H9 (cell line): ENCODE results near the gene ADAMTS16. TPM values are rescaled to one million over a fixed set of nuclear protein-coding genes. Genes with fewer than 3 reads are reported as not detected.

ENCODE experiments used
- DNase-seq: peaks from one replicate; pipeline ENCODE4 v3.0.0-alpha.2; 2017
- H2AFZ ChIP-seq: one replicate; pipeline ENCODE4 v1.6.1; 2013; ENCODE audit warnings: mild to moderate bottlenecking, low read length, control low read depth, moderate library complexity
- H2AK5ac ChIP-seq: 2 replicates; pipeline ENCODE4 v1.6.1; 2013; ENCODE audit warnings: low read length, control low read depth, mixed read lengths; ENCODE audit not compliant: insufficient read length
- H2BK120ac ChIP-seq: one replicate; pipeline ENCODE4 v1.6.1; 2013; ENCODE audit warnings: low read depth, mild to moderate bottlenecking, low read length, control low read depth, inconsistent platforms; ENCODE audit not compliant: poor library complexity, severe bottlenecking
- H2BK12ac ChIP-seq: 2 replicates; pipeline ENCODE4 v1.6.1; 2013; ENCODE audit warnings: low read length, control low read depth, mixed read lengths, low read depth; ENCODE audit not compliant: insufficient read length
- H2BK15ac ChIP-seq: 2 replicates; pipeline ENCODE4 v1.6.1; 2013; ENCODE audit warnings: low read depth, low read length, control low read depth
- H2BK20ac ChIP-seq: one replicate; pipeline ENCODE4 v1.6.1; 2013; ENCODE audit warnings: low read depth, mild to moderate bottlenecking, low read length, control low read depth, inconsistent platforms; ENCODE audit not compliant: poor library complexity, severe bottlenecking
- H2BK5ac ChIP-seq: 2 replicates; pipeline ENCODE4 v1.6.1; 2013; ENCODE audit warnings: low read length, control low read depth, mixed read lengths; ENCODE audit not compliant: insufficient read length
- H3K14ac ChIP-seq: 2 replicates; pipeline ENCODE4 v1.6.1; 2013; ENCODE audit warnings: low read length, control low read depth; ENCODE audit not compliant: insufficient read depth
- H3K18ac ChIP-seq: 2 replicates; pipeline ENCODE4 v1.6.1; 2013; ENCODE audit warnings: low read depth, mild to moderate bottlenecking, mixed read lengths, low read length, control low read depth; ENCODE audit not compliant: insufficient read length
- H3K23ac ChIP-seq: 2 replicates; pipeline ENCODE4 v1.6.1; 2013; ENCODE audit warnings: low read length, control low read depth, mixed read lengths, low read depth; ENCODE audit not compliant: insufficient read length
- H3K23me2 ChIP-seq: 2 replicates; pipeline ENCODE4 v1.6.1; 2013; ENCODE audit warnings: low read depth, mild to moderate bottlenecking, mixed read lengths, low read length, control low read depth; ENCODE audit not compliant: insufficient read length, poor library complexity, severe bottlenecking
- H3K27ac ChIP-seq: 2 replicates; pipeline ENCODE4 v1.5.1; 2013; ENCODE audit warnings: low read length, control low read depth, mixed read lengths, low read depth; ENCODE audit not compliant: insufficient read length
- H3K27me3 ChIP-seq: 2 replicates; pipeline ENCODE4 v1.6.1; 2013; ENCODE audit warnings: low read length, control low read depth, inconsistent platforms; ENCODE audit not compliant: insufficient read depth
- H3K4ac ChIP-seq: 2 replicates; pipeline ENCODE4 v1.6.1; 2013; ENCODE audit warnings: low read depth, mild to moderate bottlenecking, control low read depth, inconsistent platforms, low read length, moderate library complexity
- H3K4me1 ChIP-seq: 2 replicates; pipeline ENCODE4 v1.6.1; 2013; ENCODE audit warnings: low read length, control low read depth, inconsistent platforms; ENCODE audit not compliant: insufficient read depth
- H3K4me2 ChIP-seq: 2 replicates; pipeline ENCODE4 v1.6.1; 2013; ENCODE audit warnings: low read length, control low read depth, mixed read lengths; ENCODE audit not compliant: insufficient read length, insufficient read depth
- H3K56ac ChIP-seq: 2 replicates; pipeline ENCODE4 v1.6.1; 2013; ENCODE audit warnings: low read depth, mild to moderate bottlenecking, mixed read lengths, low read length, control low read depth; ENCODE audit not compliant: insufficient read length
- H3K79me1 ChIP-seq: 2 replicates; pipeline ENCODE4 v1.6.1; 2013; ENCODE audit warnings: low read depth, mild to moderate bottlenecking, moderate library complexity, low read length, control low read depth, inconsistent platforms; ENCODE audit not compliant: insufficient read depth, poor library complexity, severe bottlenecking
- H3K79me2 ChIP-seq: 2 replicates; pipeline ENCODE4 v1.6.1; 2013; ENCODE audit warnings: low read length, control low read depth, inconsistent platforms; ENCODE audit not compliant: insufficient read depth
- H3K9ac ChIP-seq: 2 replicates; pipeline ENCODE4 v1.6.1; 2013; ENCODE audit warnings: low read length, control low read depth, mixed read lengths; ENCODE audit not compliant: insufficient read length; ENCODE audit errors: extremely low read depth
- H3K9me3 ChIP-seq: one replicate; pipeline ENCODE4 v1.6.1; 2013; ENCODE audit warnings: low read depth, low read length, inconsistent platforms; ENCODE audit not compliant: control insufficient read depth
- H3T11ph ChIP-seq: one replicate; pipeline ENCODE4 v1.6.1; 2013; ENCODE audit warnings: mild to moderate bottlenecking, low read length, control low read depth, inconsistent platforms
- H4K20me1 ChIP-seq: one replicate; pipeline ENCODE4 v1.6.1; 2013; ENCODE audit not compliant: control insufficient read depth, insufficient read length, insufficient read depth
- H4K5ac ChIP-seq: 2 replicates; pipeline ENCODE4 v1.6.1; 2013; ENCODE audit warnings: low read depth, mild to moderate bottlenecking, mixed read lengths, low read length, control low read depth; ENCODE audit not compliant: insufficient read length
- H4K8ac ChIP-seq: replicated peaks from 2 replicates; pipeline ENCODE4 v1.6.1; 2013; ENCODE audit warnings: low read length, control low read depth, mixed read lengths, low read depth; ENCODE audit not compliant: insufficient read length
- H4K91ac ChIP-seq: 2 replicates; pipeline ENCODE4 v1.6.1; 2013; ENCODE audit warnings: low read depth, mild to moderate bottlenecking, moderate library complexity, mixed read lengths, low read length, control low read depth; ENCODE audit not compliant: insufficient read length
- H3K27ac Mint-ChIP-seq, 3 experiments: 2 replicates in 2 of 3; 3 replicates in 1 of 3; pipeline ENCODE4 v1.8.0; 2020 to 2021; ENCODE audit warnings: mixed read lengths in 3 of 3, mild to moderate bottlenecking in 1 of 3, moderate library complexity in 1 of 3
- H3K27me3 Mint-ChIP-seq: 2 replicates; pipeline ENCODE4 v1.8.0; 2021; ENCODE audit warnings: low read depth, mild to moderate bottlenecking, moderate library complexity, mixed read lengths
- H3K36me3 Mint-ChIP-seq, 3 experiments: 2 replicates in 2 of 3; 3 replicates in 1 of 3; pipeline ENCODE4 v1.8.0; 2020 to 2021; ENCODE audit warnings: low read depth in 3 of 3, mixed read lengths in 3 of 3; ENCODE audit not compliant: insufficient read depth in 1 of 3
- H3K4me1 Mint-ChIP-seq, 2 experiments: 2 replicates each; pipeline ENCODE4 v1.8.0; 2020; ENCODE audit warnings: mixed read lengths in 2 of 2
- H3K4me3 Mint-ChIP-seq, 2 experiments: 2 replicates in 1 of 2; 3 replicates in 1 of 2; pipeline ENCODE4 v1.8.0; 2020 to 2021; ENCODE audit warnings: mild to moderate bottlenecking in 2 of 2, mixed read lengths in 2 of 2, moderate library complexity in 1 of 2
- H3K9me3 Mint-ChIP-seq, 2 experiments: 2 replicates in 1 of 2; 3 replicates in 1 of 2; pipeline ENCODE4 v1.8.0; 2020; ENCODE audit warnings: mild to moderate bottlenecking in 2 of 2, mixed read lengths in 2 of 2, moderate library complexity in 1 of 2
- WGBS: extraction: QIAGEN DNeasy Blood & Tissue Kit; methylation state at CpG from one replicate; pipeline ENCODE4 v1.1.7; 2013; ENCODE audit warnings: missing lambda C conversion rate, low lambda C conversion rate, mixed read lengths; ENCODE audit not compliant: insufficient read length; ENCODE audit errors: extremely low coverage; 5-methylcytosine and 5-hydroxymethylcytosine counted together
- total RNA-seq: library from RNA; stranded (reverse); gene quantifications from 2 replicates; pipeline ENCODE4 v1.2.1, GENCODE V29; 2021
- TF ChIP-seq, protein P1 (sequence below): fragments of 200-600 bp; sonication (generic); conservative IDR thresholded peaks from 3 replicates; pipeline ENCODE4 v1.8.0; 2021; ENCODE audit warnings: antibody characterized with exemption, mild to moderate bottlenecking

Gene ADAMTS16
- total RNA-seq, 1 experiment from 2014 or later: 4.5 TPM

DNA sequence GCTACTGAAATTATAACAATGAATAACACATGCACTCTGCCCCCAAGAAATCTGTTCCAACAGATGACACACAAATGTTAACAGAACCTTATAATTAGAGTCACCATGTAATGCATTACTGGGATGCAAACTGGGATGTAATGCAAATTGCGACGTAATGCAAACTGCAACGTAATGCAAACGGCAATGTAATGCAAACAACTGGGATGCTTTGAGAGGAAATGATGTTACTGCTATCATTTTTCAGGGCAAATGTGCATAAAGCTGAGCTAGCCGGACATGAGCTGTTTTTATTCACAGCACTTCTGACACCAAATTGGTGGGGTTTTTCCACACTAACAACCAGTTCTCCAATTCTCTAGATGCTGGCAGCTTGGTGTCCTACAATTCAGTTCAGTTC is 117.2 kb downstream of the ADAMTS16 start:
- no peak overlapping the region for H2BK15ac ChIP-seq
- no peak overlapping the region for H2BK20ac ChIP-seq
- H3K4me1 ChIP-seq: no peaks in the 10 kb centered on the region
- no peak overlapping the region for H3K23ac ChIP-seq
- no peak overlapping the region for H4K5ac ChIP-seq
- H3K79me1 ChIP-seq: no peaks in the 10 kb centered on the region
- no peak overlapping the region for H4K8ac ChIP-seq
- no peak overlapping the region for H3K9ac ChIP-seq
- no peak overlapping the region for H3K4ac ChIP-seq
- no peak overlapping the region for H2BK120ac ChIP-seq
- H3K14ac ChIP-seq: no peak overlapping the region
- H3K79me2 ChIP-seq: no peaks in the 10 kb centered on the region
- peaks cover 16 to 31% of the 10 kb centered on the region in 2 experiments for H3K4me1 Mint-ChIP-seq
- DNase-seq: no peak
- no peak overlapping the region for H3T11ph ChIP-seq
- H3K27me3 ChIP-seq: no peaks in the 10 kb centered on the region
- no peak overlapping the region for H3K4me2 ChIP-seq
- H3K23me2 ChIP-seq: no peaks in the 10 kb centered on the region
- H3K27me3 Mint-ChIP-seq: peaks cover 5% of the 10 kb centered on the region; the same call in 1 of the 2 replicates
- no peak overlapping the region for H2BK12ac ChIP-seq
- H3K36me3 Mint-ChIP-seq: peaks cover 18 to 21% (median 19%) of the 10 kb centered on the region in 3 experiments
- no CpG with 5 or more reads among the region's 5 CpGs for whole genome bisulfite sequencing
- no peaks in the 10 kb centered on the region for H4K20me1 ChIP-seq
- no peak overlapping the region for H4K91ac ChIP-seq
- H3K9me3 Mint-ChIP-seq: peaks cover 15 to 18% of the 10 kb centered on the region in 2 experiments
- TF ChIP-seq, protein P1, sequence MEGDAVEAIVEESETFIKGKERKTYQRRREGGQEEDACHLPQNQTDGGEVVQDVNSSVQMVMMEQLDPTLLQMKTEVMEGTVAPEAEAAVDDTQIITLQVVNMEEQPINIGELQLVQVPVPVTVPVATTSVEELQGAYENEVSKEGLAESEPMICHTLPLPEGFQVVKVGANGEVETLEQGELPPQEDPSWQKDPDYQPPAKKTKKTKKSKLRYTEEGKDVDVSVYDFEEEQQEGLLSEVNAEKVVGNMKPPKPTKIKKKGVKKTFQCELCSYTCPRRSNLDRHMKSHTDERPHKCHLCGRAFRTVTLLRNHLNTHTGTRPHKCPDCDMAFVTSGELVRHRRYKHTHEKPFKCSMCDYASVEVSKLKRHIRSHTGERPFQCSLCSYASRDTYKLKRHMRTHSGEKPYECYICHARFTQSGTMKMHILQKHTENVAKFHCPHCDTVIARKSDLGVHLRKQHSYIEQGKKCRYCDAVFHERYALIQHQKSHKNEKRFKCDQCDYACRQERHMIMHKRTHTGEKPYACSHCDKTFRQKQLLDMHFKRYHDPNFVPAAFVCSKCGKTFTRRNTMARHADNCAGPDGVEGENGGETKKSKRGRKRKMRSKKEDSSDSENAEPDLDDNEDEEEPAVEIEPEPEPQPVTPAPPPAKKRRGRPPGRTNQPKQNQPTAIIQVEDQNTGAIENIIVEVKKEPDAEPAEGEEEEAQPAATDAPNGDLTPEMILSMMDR: no peak
- H2AFZ ChIP-seq: no peak overlapping the region
- H2AK5ac ChIP-seq: no peak overlapping the region
- H3K18ac ChIP-seq: no peak overlapping the region
- H3K27ac Mint-ChIP-seq: no peak overlapping the region
- no peak overlapping the region for H3K4me3 Mint-ChIP-seq
- H3K9me3 ChIP-seq: no peaks in the 10 kb centered on the region
- no peak overlapping the region for H3K56ac ChIP-seq
- no peak overlapping the region for H3K27ac ChIP-seq
- no peak overlapping the region for H2BK5ac ChIP-seq
